Smooth muscle cell (in vitro differentiated cells): Measurements from ENCODE around the gene GPR162. TPM values are rescaled to one million over a fixed set of nuclear protein-coding genes. Genes with fewer than 3 reads are reported as not detected.

Source experiments
- DNase-seq: peaks from one replicate; lab custom pipeline; 2025; ENCODE audit not compliant: unreplicated experiment; lab: John Stamatoyannopoulos, UW
- H2AFZ ChIP-seq: fragments of 200-600 bp; sonication (generic); 2 replicates; pipeline ENCODE4 v1.6.0; 2016; ENCODE audit warnings: antibody characterized with exemption, low read depth, mild to moderate bottlenecking
- H3F3A ChIP-seq: fragments of 200-600 bp; sonication (generic); 2 replicates; pipeline ENCODE4 v1.6.0; 2017; ENCODE audit warnings: antibody characterized with exemption, low read depth
- H3K27ac ChIP-seq: fragments of 200-600 bp; sonication (generic); 2 replicates; pipeline ENCODE4 v1.5.1; 2016; ENCODE audit warnings: low read depth, mild to moderate bottlenecking
- H3K27me3 ChIP-seq: fragments of 200-600 bp; sonication (generic); 2 replicates; pipeline ENCODE4 v1.6.1; 2016; ENCODE audit warnings: low read depth, mild to moderate bottlenecking
- H3K36me3 ChIP-seq: fragments of 200-600 bp; sonication (generic); 2 replicates; pipeline ENCODE4 v1.5.1; 2016; ENCODE audit warnings: low read depth
- H3K4me1 ChIP-seq: fragments of 200-600 bp; sonication (generic); 2 replicates; pipeline ENCODE4 v1.5.1; 2016; ENCODE audit warnings: low read depth
- H3K4me2 ChIP-seq: fragments of 200-600 bp; sonication (generic); 2 replicates; pipeline ENCODE4 v1.6.0; 2016; ENCODE audit warnings: mild to moderate bottlenecking
- H3K4me3 ChIP-seq: fragments of 200-600 bp; sonication (generic); 2 replicates; pipeline ENCODE4 v1.5.1; 2016; ENCODE audit warnings: mild to moderate bottlenecking
- H3K79me2 ChIP-seq: fragments of 200-600 bp; sonication (generic); 2 replicates; pipeline ENCODE4 v1.6.0; 2016; ENCODE audit warnings: low read depth, mild to moderate bottlenecking
- H3K9ac ChIP-seq: fragments of 200-600 bp; sonication (generic); 2 replicates; pipeline ENCODE4 v1.6.0; 2016; ENCODE audit warnings: low read depth
- H3K9me3 ChIP-seq: fragments of 200-600 bp; sonication (generic); replicated peaks from 2 replicates; pipeline ENCODE4 v1.5.1; 2016; ENCODE audit warnings: low read depth
- H4K20me1 ChIP-seq: fragments of 200-600 bp; sonication (generic); 2 replicates; pipeline ENCODE4 v1.6.0; 2016; ENCODE audit warnings: low read depth
- CTCF ChIP-seq: fragments of 200-600 bp; sonication (generic); IDR thresholded peaks from 2 replicates; pipeline ENCODE4 v1.5.1; 2017; ENCODE audit warnings: borderline replicate concordance, mild to moderate bottlenecking, antibody characterized with exemption; ENCODE audit not compliant: insufficient read depth, poor library complexity, severe bottlenecking
- WGBS: methylation state at CpG from one replicate; pipeline ENCODE4 v1.1.7; 2016; ENCODE audit warnings: low lambda C conversion rate; 5-methylcytosine and 5-hydroxymethylcytosine counted together
- polyA plus RNA-seq: library from polyadenylated mRNA; unstranded; fragments of >200 nt; fragmentation: Nextera tagmentation; extraction: Ambion mirVana; gene quantifications from 2 replicates; pipeline ENCODE4 v1.2.1, GENCODE V29; 2016
- total RNA-seq: library from RNA; depleted of rRNA; stranded (reverse); fragments of >200 nt; gene quantifications from 2 replicates; pipeline ENCODE4 v1.2.3, GENCODE V29; 2014

GPR162 gene
- total and polyA plus RNA-seq, 2 experiments from 2014 or later = 0.76 to 2.1 TPM

GRCh38 chr12:6773590-6774351, 47.9 kb upstream of the GPR162 start:
- H3F3A ChIP-seq = peaks cover 5% of the 10 kb centered on the region
- H4K20me1 ChIP-seq = peaks cover 26% of the 10 kb centered on the region
- H3K27ac ChIP-seq = no peak overlapping the region
- TF ChIP-seq CTCF = no peak
- peak overlapping the region; percentile 18 for H2AFZ ChIP-seq
- H3K4me2 ChIP-seq = peak overlapping the region; percentile 77
- no peak overlapping the region for H3K9ac ChIP-seq
- H3K27me3 ChIP-seq = peaks cover 7% of the 10 kb centered on the region
- no peaks in the 10 kb centered on the region for H3K9me3 ChIP-seq
- H3K4me1 ChIP-seq = peaks cover 41% of the 10 kb centered on the region
- peaks cover 2% of the 10 kb centered on the region for H3K79me2 ChIP-seq
- H3K4me3 ChIP-seq = peak overlapping the region; percentile 31
- no peaks in the 10 kb centered on the region for H3K36me3 ChIP-seq
- no peak for DNase-seq
- WGBS = 18% methylated on average over 44 of the region's 60 CpGs

- no peaks in the 10 kb centered on the region for H3K79me2 ChIP-seq
These were observed 47.0 kb upstream of the GPR162 start for GRCh38 chr12:6774499-6775062.

GRCh38 chr12:6775185-6776174, 46.1 kb upstream of the GPR162 start:
- Histone ChIP-seq H3K4me1 (peaks cover 37% of the 10 kb centered on the region), H3K27me3 (peaks cover 7% of the 10 kb centered on the region), H3K9ac (no peak overlapping the region), H3K4me2 (no peak overlapping the region), H3F3A (peaks cover 5% of the 10 kb centered on the region), H2AFZ (no peak overlapping the region), H3K4me3 (no peak overlapping the region), H3K9me3 (no peaks in the 10 kb centered on the region), H4K20me1 (peaks cover 9% of the 10 kb centered on the region), H3K27ac (no peak overlapping the region), H3K79me2 (no peaks in the 10 kb centered on the region), H3K36me3 (no peaks in the 10 kb centered on the region)
- 92% methylated on average over 16 of the region's 16 CpGs for WGBS
- no peak for DNase-seq
- no peak for TF ChIP-seq CTCF

More at GRCh38 chr12:6774499-6775062, 47.0 kb upstream of the GPR162 start:
- Histone ChIP-seq H3K27me3 (peaks cover 7% of the 10 kb centered on the region), H3K36me3 (no peaks in the 10 kb centered on the region), H3K9me3 (no peaks in the 10 kb centered on the region), H3K4me3 (no peak overlapping the region), H2AFZ (no peak overlapping the region), H3K4me1 (peaks cover 41% of the 10 kb centered on the region), H3F3A (peaks cover 5% of the 10 kb centered on the region), H3K27ac (no peak overlapping the region), H3K4me2 (no peak overlapping the region), H3K9ac (no peak overlapping the region), H4K20me1 (peaks cover 18% of the 10 kb centered on the region)
- 95% methylated on average over 15 of the region's 15 CpGs for WGBS
- DNase-seq = no peak
- TF ChIP-seq CTCF = no peak
